ENCODE measurements around the gene SRP9. TPM values are rescaled to one million over a fixed set of nuclear protein-coding genes. Genes with fewer than 3 reads are reported as not detected.

SRP9 gene
- total RNA-seq, 1 experiment from 2014 or later, result 306 TPM

DNA sequence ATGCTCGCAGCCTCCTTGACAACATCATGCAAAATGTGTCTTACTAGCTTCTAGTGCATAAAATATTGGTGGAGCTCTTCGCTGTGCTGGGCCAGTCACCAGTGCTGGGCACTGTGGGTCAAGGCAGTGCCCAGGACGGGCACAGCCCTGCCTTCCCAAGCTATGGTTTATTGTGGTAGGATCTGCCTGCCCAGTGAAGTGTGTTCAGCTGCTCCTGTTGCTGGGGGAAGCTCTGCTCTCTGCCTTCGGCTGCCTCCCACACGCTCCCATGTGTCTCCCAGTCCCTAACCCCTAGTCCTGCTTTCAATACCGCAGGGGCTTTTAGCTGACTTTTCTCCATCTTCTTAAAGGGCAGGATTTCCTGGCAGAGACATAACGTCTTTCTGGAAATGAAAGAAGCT is 48.0 kb downstream of the SRP9 start:
- no peak for ATAC-seq
- CTCF ChIA-PET, result no interaction called here

DNA sequence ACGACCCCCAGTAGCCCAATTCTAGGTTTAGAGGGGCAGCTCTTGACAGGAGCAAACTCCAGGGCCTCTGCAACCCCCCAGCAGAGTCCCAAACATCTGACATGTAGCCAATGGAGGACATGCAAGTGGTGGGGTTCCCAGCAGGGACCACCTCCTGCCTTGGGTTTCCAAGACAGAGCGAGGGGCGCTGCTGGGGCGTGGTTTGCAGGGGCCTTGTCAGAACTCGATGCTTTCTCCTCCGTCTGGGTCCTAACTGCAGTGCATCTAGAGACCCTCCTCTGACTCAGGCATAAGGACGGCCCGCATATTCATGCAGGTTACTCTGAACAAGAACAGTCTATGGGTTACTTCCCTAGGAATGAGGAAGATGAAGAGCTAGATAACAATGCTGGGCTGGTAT is 49.5 kb downstream of the SRP9 start:
- no peaks in the 10 kb centered on the region for H3F3A ChIP-seq (ENCODE audit: low read length, unreplicated experiment)
- no peak overlapping the region for H3K27ac ChIP-seq (ENCODE audit: low read length)
- no peak overlapping the region for H3K4me2 ChIP-seq (ENCODE audit: low read length)
- TF ChIP-seq EZH2phosphoT487 (IDR thresholded peaks at IDR 0.05; ENCODE audit: borderline replicate concordance, low read length) (no peak), EZH2 (IDR thresholded peaks at IDR 0.05; ENCODE audit: low read length, unreplicated experiment) (no peak)
- TF ChIP-seq, protein P1, sequence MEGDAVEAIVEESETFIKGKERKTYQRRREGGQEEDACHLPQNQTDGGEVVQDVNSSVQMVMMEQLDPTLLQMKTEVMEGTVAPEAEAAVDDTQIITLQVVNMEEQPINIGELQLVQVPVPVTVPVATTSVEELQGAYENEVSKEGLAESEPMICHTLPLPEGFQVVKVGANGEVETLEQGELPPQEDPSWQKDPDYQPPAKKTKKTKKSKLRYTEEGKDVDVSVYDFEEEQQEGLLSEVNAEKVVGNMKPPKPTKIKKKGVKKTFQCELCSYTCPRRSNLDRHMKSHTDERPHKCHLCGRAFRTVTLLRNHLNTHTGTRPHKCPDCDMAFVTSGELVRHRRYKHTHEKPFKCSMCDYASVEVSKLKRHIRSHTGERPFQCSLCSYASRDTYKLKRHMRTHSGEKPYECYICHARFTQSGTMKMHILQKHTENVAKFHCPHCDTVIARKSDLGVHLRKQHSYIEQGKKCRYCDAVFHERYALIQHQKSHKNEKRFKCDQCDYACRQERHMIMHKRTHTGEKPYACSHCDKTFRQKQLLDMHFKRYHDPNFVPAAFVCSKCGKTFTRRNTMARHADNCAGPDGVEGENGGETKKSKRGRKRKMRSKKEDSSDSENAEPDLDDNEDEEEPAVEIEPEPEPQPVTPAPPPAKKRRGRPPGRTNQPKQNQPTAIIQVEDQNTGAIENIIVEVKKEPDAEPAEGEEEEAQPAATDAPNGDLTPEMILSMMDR (conservative IDR thresholded peaks at IDR 0.05; ENCODE audit: low read depth, low read length), result no peak
- H3K27me3 ChIP-seq (ENCODE audit: low read length), result no peaks in the 10 kb centered on the region
- H3K36me3 ChIP-seq (ENCODE audit: low read depth, low read length), result peaks cover 10% of the 10 kb centered on the region; the same call in 1 of the 2 replicates
- H3K4me1 ChIP-seq (ENCODE audit: insufficient read depth, low read length), result no peaks in the 10 kb centered on the region
- no peak for ATAC-seq
- BruUV-seq (replicated peaks), result no TSS peak
- POLR2A ChIA-PET (ENCODE audit: unreplicated experiment), result no interaction called here
- H4K20me1 ChIP-seq (ENCODE audit: low read length), result no peaks in the 10 kb centered on the region
- no peak overlapping the region for H3K9ac ChIP-seq (ENCODE audit: low read length)
- H2AFZ ChIP-seq (ENCODE audit: low read length), result no peak overlapping the region
- no peaks in the 10 kb centered on the region for H3K9me3 ChIP-seq (ENCODE audit: low read length)
- DNase-seq, result no peak
- H3K4me3 ChIP-seq (ENCODE audit: low read length), result no peak overlapping the region
- intact Hi-C loops (cut with micrococcal nuclease), result no loop called here
- H3K79me2 ChIP-seq (ENCODE audit: low read length), result peaks cover 13% of the 10 kb centered on the region
- no peaks in the 10 kb centered on the region for H3K9me2 ChIP-seq (replicated peaks; ENCODE audit: low read length)
- CTCF ChIA-PET, result no interaction called here

More for the DNA sequence above, 48.0 kb downstream of the SRP9 start:
- Histone ChIP-seq H3F3A (ENCODE audit: low read length, unreplicated experiment) (no peaks in the 10 kb centered on the region), H2AFZ (ENCODE audit: low read length) (no peak overlapping the region), H3K79me2 (ENCODE audit: low read length) (peaks cover 13% of the 10 kb centered on the region), H3K9ac (ENCODE audit: low read length) (no peak overlapping the region), H3K4me1 (ENCODE audit: insufficient read depth, low read length) (peaks cover 6% of the 10 kb centered on the region), H4K20me1 (ENCODE audit: low read length) (no peaks in the 10 kb centered on the region), H3K27ac (ENCODE audit: low read length) (no peak overlapping the region), H3K27me3 (ENCODE audit: low read length) (no peaks in the 10 kb centered on the region), H3K4me3 (ENCODE audit: low read length) (no peak overlapping the region), H3K9me3 (ENCODE audit: low read length) (no peaks in the 10 kb centered on the region), H3K9me2 (replicated peaks; ENCODE audit: low read length) (no peaks in the 10 kb centered on the region), H3K36me3 (ENCODE audit: low read depth, low read length) (peaks cover 3% of the 10 kb centered on the region; the same call in 1 of the 2 replicates), H3K4me2 (ENCODE audit: low read length) (no peak overlapping the region)
- no peak for DNase-seq
- intact Hi-C loops (cut with micrococcal nuclease), result no loop called here
- POLR2A ChIA-PET (ENCODE audit: unreplicated experiment), result interaction anchor here (0.6 kb wide), 1 partner anchor 18 kb away, joined by 4 read pairs; no protein-coding TSS in a partner anchor
- TF ChIP-seq EZH2phosphoT487 (IDR thresholded peaks at IDR 0.05; ENCODE audit: borderline replicate concordance, low read length) (no peak), EZH2 (IDR thresholded peaks at IDR 0.05; ENCODE audit: low read length, unreplicated experiment) (no peak)
- TF ChIP-seq, protein P1 (conservative IDR thresholded peaks at IDR 0.05; ENCODE audit: low read depth, low read length), result no peak
- no TSS peak for BruUV-seq (replicated peaks)

DNA sequence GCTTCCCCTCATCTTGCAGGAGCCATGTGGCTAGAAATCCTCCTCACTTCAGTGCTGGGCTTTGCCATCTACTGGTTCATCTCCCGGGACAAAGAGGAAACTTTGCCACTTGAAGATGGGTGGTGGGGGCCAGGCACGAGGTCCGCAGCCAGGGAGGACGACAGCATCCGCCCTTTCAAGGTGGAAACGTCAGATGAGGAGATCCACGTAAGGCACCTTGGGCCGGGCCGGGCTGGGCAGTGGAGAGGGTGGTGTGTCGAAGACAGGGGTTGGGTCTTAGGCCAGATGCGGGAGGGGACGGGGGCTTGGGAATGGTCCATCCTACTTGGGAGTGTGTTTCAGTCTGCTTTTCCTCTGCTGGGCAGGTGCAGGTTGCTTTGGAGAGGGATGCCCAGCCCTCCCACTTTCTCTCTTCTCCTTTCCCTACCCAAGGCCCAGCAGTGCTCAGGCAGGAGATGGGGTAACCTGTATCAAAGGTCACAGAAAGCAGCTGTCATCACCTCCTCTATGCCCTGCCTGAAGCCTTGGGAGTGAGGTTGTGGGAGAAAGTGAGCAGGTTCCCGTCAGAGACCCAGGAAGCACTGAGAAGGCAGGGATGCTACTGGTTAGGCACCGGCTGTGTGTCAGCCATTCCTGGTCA is 51.2 kb downstream of the SRP9 start:
- ChIA-PET CTCF (no interaction called here), POLR2A (ENCODE audit: unreplicated experiment) (no interaction called here)
- peaks cover 10% of the 10 kb centered on the region for H3K79me2 ChIP-seq (ENCODE audit: low read length)
- H3K9ac ChIP-seq (ENCODE audit: low read length), result no peak overlapping the region
- H3K4me1 ChIP-seq (ENCODE audit: insufficient read depth, low read length), result no peaks in the 10 kb centered on the region
- H3K27ac ChIP-seq (ENCODE audit: low read length), result no peak overlapping the region
- DNase-seq (no peak), ATAC-seq (no peak)
- H4K20me1 ChIP-seq (ENCODE audit: low read length), result no peaks in the 10 kb centered on the region
- no peak overlapping the region for H3K4me2 ChIP-seq (ENCODE audit: low read length)
- intact Hi-C loops (cut with micrococcal nuclease), result no loop called here
- H2AFZ ChIP-seq (ENCODE audit: low read length), result no peak overlapping the region
- no peak overlapping the region for H3K4me3 ChIP-seq (ENCODE audit: low read length)
- H3F3A ChIP-seq (ENCODE audit: low read length, unreplicated experiment), result no peaks in the 10 kb centered on the region
- H3K27me3 ChIP-seq (ENCODE audit: low read length), result no peaks in the 10 kb centered on the region
- TF ChIP-seq, protein P1 (conservative IDR thresholded peaks at IDR 0.05; ENCODE audit: low read depth, low read length), result no peak
- TF ChIP-seq EZH2 (IDR thresholded peaks at IDR 0.05; ENCODE audit: low read length, unreplicated experiment) (no peak), EZH2phosphoT487 (IDR thresholded peaks at IDR 0.05; ENCODE audit: borderline replicate concordance, low read length) (no peak)
- peaks cover 21% of the 10 kb centered on the region; the same call in 1 of the 2 replicates for H3K36me3 ChIP-seq (ENCODE audit: low read depth, low read length)
- no peaks in the 10 kb centered on the region for H3K9me2 ChIP-seq (replicated peaks; ENCODE audit: low read length)
- no peaks in the 10 kb centered on the region for H3K9me3 ChIP-seq (ENCODE audit: low read length)
- no TSS peak for BruUV-seq (replicated peaks)
